Ovary (tissue), 3 donors: ENCODE data around the gene NAV2.
"Not testable (repeated sequence)": the region's sequence is repeated elsewhere in the genome, so short reads cannot be mapped to it uniquely, and the experiment has no call there.

Experiments
- CTCF ChIP-seq, 3 donors: fragments of 450-650 bp in 2 of 3; fragments of 200-600 bp in 1 of 3; IDR thresholded peaks; one replicate each; pipeline versions ENCODE4 v1.5.1 to v1.8.0; 2016 to 2022; ENCODE audit warnings: antibody characterized with exemption in 3 of 3, mild to moderate bottlenecking in 1 of 3
- EP300 ChIP-seq: sonication (generic); formaldehyde crosslinking; IDR thresholded peaks from one replicate; pipeline ENCODE4 v1.6.1; 2017; ENCODE audit warnings: antibody characterized with exemption
- donor health status: DM: no; HTN: no; CAD: no.

GRCh38 chr11:19895037-19895436 lies 182.4 kb downstream of the NAV2 start:
- TF ChIP-seq CTCF (IDR thresholded peaks at IDR 0.05); EP300: not testable (repeated sequence)
